H1 (cell line): Measurements from ENCODE around the gene ELL. TPM values are rescaled to one million over a fixed set of nuclear protein-coding genes. Genes with fewer than 3 reads are reported as not detected.

Experiments
- CTCF ChIA-PET: fragments of 300-600 bp; sonication (Branson Sonifier 250); formaldehyde crosslinking; loops from one replicate; lab custom pipeline; 2021; ENCODE audit not compliant: partially characterized antibody; lab: Charles Lee
- POLR2A ChIA-PET: fragments of 300-600 bp; sonication (Branson Sonifier 250); formaldehyde crosslinking; loops from one replicate; lab custom pipeline; 2021; ENCODE audit warnings: inconsistent platforms; ENCODE audit not compliant: partially characterized antibody; lab: Charles Lee
- DNase-seq, 2 experiments: peaks; one replicate each; pipeline versions ENCODE4 v3.0.0 to v3.0.0-alpha.2; 2010 to 2022; ENCODE audit warnings: low spot score in 2 of 2, low read depth in 1 of 2, mixed read lengths in 1 of 2
- FAIRE-seq: peaks from 2 replicates; lab custom pipeline; 2011; peaks lifted over from hg19 to GRCh38; lab: Jason Lieb, UNC
- H2AFZ ChIP-seq: 2 replicates; pipeline ENCODE4 v1.8.1; 2012; ENCODE audit warnings: low read length, inconsistent platforms
- H2AK5ac ChIP-seq: 2 replicates; pipeline ENCODE4 v1.6.1; 2013; ENCODE audit warnings: low read depth, low read length
- H2BK120ac ChIP-seq: replicated peaks from 2 replicates; pipeline ENCODE3; 2013; ENCODE audit warnings: low read depth, low read length, inconsistent platforms
- H2BK12ac ChIP-seq: 2 replicates; pipeline ENCODE4 v1.6.1; 2013; ENCODE audit warnings: low read depth, low read length
- H2BK15ac ChIP-seq: 2 replicates; pipeline ENCODE4 v1.6.1; 2013; ENCODE audit warnings: low read length
- H2BK20ac ChIP-seq: 2 replicates; pipeline ENCODE4 v1.6.1; 2013; ENCODE audit warnings: low read length
- H2BK5ac ChIP-seq: 2 replicates; pipeline ENCODE4 v1.6.1; 2013; ENCODE audit warnings: low read depth, low read length
- H3K14ac ChIP-seq: 2 replicates; pipeline ENCODE4 v1.6.1; 2013; ENCODE audit warnings: inconsistent platforms; ENCODE audit not compliant: insufficient read length
- H3K18ac ChIP-seq: 2 replicates; pipeline ENCODE4 v1.6.1; 2013; ENCODE audit warnings: low read length; ENCODE audit errors: extremely low read depth
- H3K23ac ChIP-seq: 2 replicates; pipeline ENCODE4 v1.6.1; 2013; ENCODE audit warnings: inconsistent platforms; ENCODE audit not compliant: insufficient read length
- H3K23me2 ChIP-seq: 2 replicates; pipeline ENCODE4 v1.6.1; 2013; ENCODE audit warnings: low read depth, low read length
- H3K27ac ChIP-seq: 2 replicates; pipeline ENCODE4 v1.6.1; 2011; ENCODE audit warnings: low read depth, low read length, inconsistent platforms
- H3K27me3 ChIP-seq, 4 experiments: replicated peaks in 1 of 4; 1 replicate in 1 of 4; 2 replicates in 3 of 4; pipeline versions ENCODE4 v1.6.1 to v1.8.1; 2011 to 2013; ENCODE audit warnings: low read length in 3 of 4, mild to moderate bottlenecking in 3 of 4, inconsistent platforms in 2 of 4, mixed read lengths in 2 of 4, moderate library complexity in 1 of 4; ENCODE audit not compliant: control insufficient read depth in 3 of 4, insufficient read depth in 3 of 4; ENCODE audit errors: extremely low read depth in 1 of 4
- H3K36me3 ChIP-seq, 4 experiments: 2 replicates each; pipeline versions ENCODE4 v1.6.1 to v1.8.1; 2011 to 2013; ENCODE audit warnings: mild to moderate bottlenecking in 4 of 4, low read length in 3 of 4, moderate library complexity in 2 of 4, control low read depth in 1 of 4, inconsistent platforms in 1 of 4; ENCODE audit not compliant: insufficient read depth in 4 of 4, control insufficient read depth in 2 of 4
- H3K4ac ChIP-seq: replicated peaks from 2 replicates; pipeline ENCODE3; 2013; ENCODE audit warnings: low read length, low read depth, mixed read lengths, inconsistent platforms; ENCODE audit not compliant: insufficient read length
- H3K4me1 ChIP-seq, 4 experiments: replicated peaks in 1 of 4; 1 replicate in 1 of 4; 2 replicates in 3 of 4; pipeline versions ENCODE4 v1.6.1 to v1.8.1; 2011 to 2013; ENCODE audit warnings: low read length in 3 of 4, inconsistent platforms in 2 of 4, mixed read lengths in 1 of 4; ENCODE audit not compliant: insufficient read depth in 4 of 4, control insufficient read depth in 3 of 4
- H3K4me2 ChIP-seq, 2 experiments: 2 replicates each; pipeline versions ENCODE4 v1.6.1 to v1.8.1; 2011 to 2013; ENCODE audit warnings: low read depth in 2 of 2, low read length in 2 of 2, control low read depth in 1 of 2, inconsistent platforms in 1 of 2, mild to moderate bottlenecking in 1 of 2; ENCODE audit not compliant: insufficient read depth in 1 of 2
- H3K4me3 ChIP-seq, 4 experiments: fragments of 200-600, 300-600 bp in 1 of 4; sonication (generic), shearing (Covaris generic), sonication (Bioruptor Twin) in 1 of 4; 2 replicates each; pipeline versions ENCODE4 v1.5.1 to v1.8.1; 2011 to 2016; ENCODE audit warnings: low read length in 4 of 4, low read depth in 3 of 4, control low read depth in 2 of 4, inconsistent platforms in 2 of 4, mild to moderate bottlenecking in 2 of 4, mixed read lengths in 1 of 4, moderate library complexity in 1 of 4; ENCODE audit not compliant: insufficient read depth in 2 of 4; ENCODE audit errors: extremely low read depth in 1 of 4
- H3K56ac ChIP-seq: replicated peaks from 2 replicates; pipeline ENCODE3; 2013; ENCODE audit warnings: low read depth, mild to moderate bottlenecking, mixed read lengths, low read length, inconsistent platforms; ENCODE audit not compliant: insufficient read length
- H3K79me1 ChIP-seq: 2 replicates; pipeline ENCODE4 v1.6.1; 2013; ENCODE audit warnings: low read depth, low read length, control low read depth
- H3K79me2 ChIP-seq, 2 experiments: 2 replicates each; pipeline versions ENCODE4 v1.6.1 to v1.8.1; 2012 to 2013; ENCODE audit warnings: low read length in 2 of 2, mild to moderate bottlenecking in 2 of 2, inconsistent platforms in 1 of 2; ENCODE audit not compliant: insufficient read depth in 2 of 2, control insufficient read depth in 1 of 2
- H3K9ac ChIP-seq, 4 experiments: replicated peaks in 1 of 4; 1 replicate in 1 of 4; 2 replicates in 3 of 4; pipeline versions ENCODE4 v1.6.1 to v1.8.1; 2011 to 2013; ENCODE audit warnings: low read depth in 3 of 4, low read length in 3 of 4, control low read depth in 2 of 4, mild to moderate bottlenecking in 2 of 4, moderate library complexity in 2 of 4, inconsistent platforms in 1 of 4; ENCODE audit errors: extremely low read depth in 1 of 4
- H3K9me3 ChIP-seq, 2 experiments: 2 replicates each; pipeline versions ENCODE4 v1.6.1 to v1.8.1; 2012 to 2013; ENCODE audit warnings: mild to moderate bottlenecking in 2 of 2, moderate library complexity in 2 of 2, control low read depth in 1 of 2, inconsistent platforms in 1 of 2, low read depth in 1 of 2, low read length in 1 of 2, mixed read lengths in 1 of 2; ENCODE audit not compliant: insufficient read depth in 2 of 2
- H4K20me1 ChIP-seq, 2 experiments: replicated peaks in 1 of 2; 2 replicates each; pipeline versions ENCODE3 to v1.8.1; 2011 to 2013; ENCODE audit warnings: inconsistent platforms in 2 of 2, low read length in 2 of 2, mild to moderate bottlenecking in 1 of 2; ENCODE audit not compliant: insufficient read depth in 2 of 2, control insufficient read depth in 1 of 2
- H4K5ac ChIP-seq: 2 replicates; pipeline ENCODE4 v1.6.1; 2013; ENCODE audit warnings: low read length, low read depth, mixed read lengths, inconsistent platforms; ENCODE audit not compliant: insufficient read length
- H4K8ac ChIP-seq: 2 replicates; pipeline ENCODE4 v1.8.0; 2013; ENCODE audit warnings: mild to moderate bottlenecking, moderate library complexity, low read length, inconsistent platforms; ENCODE audit not compliant: insufficient read depth; ENCODE audit errors: extremely low read depth
- H4K91ac ChIP-seq: replicated peaks from 2 replicates; pipeline ENCODE3; 2013; ENCODE audit warnings: low read length, mixed read lengths, inconsistent platforms; ENCODE audit not compliant: insufficient read length
- RAD21 ChIP-seq, 2 experiments: IDR thresholded peaks in 1 of 2; conservative IDR thresholded peaks in 1 of 2; 2 replicates each; pipeline ENCODE4 v1.6.1; 2011; ENCODE audit warnings: low read depth in 2 of 2, low read length in 2 of 2, improper control_type of control experiment in 1 of 2, inconsistent platforms in 1 of 2, mild to moderate bottlenecking in 1 of 2, moderate library complexity in 1 of 2
- SAP30 ChIP-seq: fragments of 300-600 bp; sonication (generic); IDR thresholded peaks from 2 replicates; pipeline ENCODE4 v1.7.1; 2012; ENCODE audit warnings: low read length, moderate library complexity, mild to moderate bottlenecking, inconsistent platforms; ENCODE audit not compliant: insufficient read depth, insufficient replicate concordance
- WGBS, 2 experiments: shearing (Covaris generic) in 1 of 2; methylation state at CpG; one replicate each; pipeline versions ENCODE4 v1.1.6 to v1.1.7; 2013 to 2015; ENCODE audit warnings: low lambda C conversion rate in 2 of 2, mixed read lengths in 2 of 2, inconsistent platforms in 1 of 2, low coverage in 1 of 2, missing lambda C conversion rate in 1 of 2; ENCODE audit not compliant: insufficient replicate concordance in 2 of 2, insufficient coverage in 1 of 2, insufficient read length in 1 of 2; ENCODE audit errors: extremely low coverage in 1 of 2, missing lambda C conversion rate in 1 of 2; 5-methylcytosine and 5-hydroxymethylcytosine counted together
- polyA plus RNA-seq, 7 experiments: library from polyadenylated mRNA; depleted of rRNA in 3 of 7; stranded (reverse) in 5 of 7; unstranded in 2 of 7; fragments of >200 nt in 5 of 7; fragments of 200-250 nt in 2 of 7; gene quantifications; 1 replicate in 5 of 7; 2 replicates in 1 of 7; 4 replicates in 1 of 7; pipeline versions ENCODE4 v1.2.1 to v1.2.3, GENCODE V29; 2011 to 2013; ENCODE audit warnings: missing spikeins in 2 of 7, mixed read lengths in 2 of 7
- total RNA-seq: library from RNA; stranded (reverse); fragmentation: NEBNext Ultra II Directional; extraction: Animal tissue kit (Norgen Biotek cat#: 25700); gene quantifications from 2 replicates; pipeline ENCODE4 v1.2.1, GENCODE V29; 2021

ELL gene
- total and polyA plus RNA-seq, 2 of the 8 experiments (the other 6 are each of a cell fraction or from before 2014, with no cell fraction given) = 5.2 to 10.5 TPM

GRCh38 chr19:18430417-18431144, 91.3 kb downstream of the ELL start:
- POLR2A ChIA-PET = interaction anchor here (0.6 to 6.7 kb wide), 3 partner anchors 11 to 159 kb away, joined by 3 to 65 read pairs (median 3); partner anchors contain the start of gene SSBP4
- DNase-seq = no peak

More at GRCh38 chr19:18430417-18431144, 91.3 kb downstream of the ELL start:
- CTCF ChIA-PET = no interaction called here
- H3K4me3 ChIP-seq = no peak overlapping the region
- peak overlapping the region; percentile 40; the same call in 1 of the 2 replicates for H2BK20ac ChIP-seq
- no peak overlapping the region for H3K14ac ChIP-seq
- H3K36me3 ChIP-seq = peaks cover 0 to 6% (median 3%) of the 10 kb centered on the region in 4 experiments; a peak in 4 of 8 replicates
- H3K4me2 ChIP-seq = peak overlapping the region in 1 of 2 experiments; percentile 68; a peak in 1 of 4 replicates
- peak overlapping the region; percentile 60; the same call in 1 of the 2 replicates for H2BK5ac ChIP-seq
- H3K4ac ChIP-seq = peak overlapping the region; percentile 85
- H4K91ac ChIP-seq = peak overlapping the region; percentile 89
- H2BK15ac ChIP-seq = peak overlapping the region; percentile 72
- peaks cover 10% of the 10 kb centered on the region; the same call in 1 of the 2 replicates for H3K23me2 ChIP-seq
- FAIRE-seq = no peak
- H4K20me1 ChIP-seq = peaks cover 0 to 11% of the 10 kb centered on the region in 2 experiments
- no peak overlapping the region for H3K27ac ChIP-seq
- H4K8ac ChIP-seq = peak overlapping the region; percentile 35; the same call in 1 of the 2 replicates
- no peaks in the 10 kb centered on the region; a peak in 1 of 7 replicates for H3K27me3 ChIP-seq
- H3K9ac ChIP-seq = no peak overlapping the region
- H3K56ac ChIP-seq = no peak overlapping the region
- no peak overlapping the region for H3K23ac ChIP-seq
- no peaks in the 10 kb centered on the region for H3K9me3 ChIP-seq
- TF ChIP-seq SAP30 (no peak), RAD21 (IDR thresholded peaks at IDR 0.05 in 1 of 2, conservative IDR thresholded peaks at IDR 0.05 in 1 of 2; ENCODE audit: low read depth in 2 of 2, low read length in 2 of 2) (no peak)
- WGBS, 2 experiments = 86% methylated on average over 17 of the region's 21 CpGs; no CpG with 5 or more reads in 1 of the 2 experiments
- peaks cover 0 to 40% (median 28%) of the 10 kb centered on the region in 4 experiments; a peak in 6 of 7 replicates for H3K4me1 ChIP-seq
- peak overlapping the region; percentile 71 for H3K18ac ChIP-seq
- no peaks in the 10 kb centered on the region for H3K79me2 ChIP-seq
- no peak overlapping the region for H2BK120ac ChIP-seq
- H2BK12ac ChIP-seq = peak overlapping the region; percentile 96; the same call in 1 of the 2 replicates
- H3K79me1 ChIP-seq = peaks cover 2% of the 10 kb centered on the region; the same call in 1 of the 2 replicates
- no peak overlapping the region for H4K5ac ChIP-seq
- H2AFZ ChIP-seq = no peak overlapping the region
- H2AK5ac ChIP-seq = peak overlapping the region; percentile 86; the same call in 1 of the 2 replicates
